GM21825 (cell line): Measurements from ENCODE around the gene IL17RA.
"Not testable (repeated sequence)": the region's sequence is repeated elsewhere in the genome, so short reads cannot be mapped to it uniquely, and the experiment has no call there.

ENCODE experiments used
- ATAC-seq: cut with Tn5 transposase; IDR thresholded peaks from one replicate; pipeline ENCODE4 v1.9.1; 2021; ENCODE audit warnings: mild to moderate bottlenecking, moderate library complexity; ENCODE audit not compliant: unreplicated experiment

IL17RA gene

GRCh38 chr22:17118342-17118741 is 33.5 kb downstream of the IL17RA start:
- no peak for ATAC-seq

GRCh38 chr22:17119481-17120202 is 34.8 kb downstream of the IL17RA start:
- no peak for ATAC-seq

- ATAC-seq, result no peak
These were observed 35.5 kb downstream of the IL17RA start for GRCh38 chr22:17120281-17120680.

- no peak for ATAC-seq
These were observed 36.0 kb downstream of the IL17RA start for GRCh38 chr22:17120711-17121232.

- no peak for ATAC-seq
These were observed 36.7 kb downstream of the IL17RA start, which contains the start of gene TMEM121B for GRCh38 chr22:17121233-17122195. Gene TMEM121B (minus strand): TSS chr22:17121360. CDS start chr22:17121127, 233 bp downstream.

- no peak for ATAC-seq
These were observed 45.4 kb downstream of the IL17RA start for GRCh38 chr22:17130199-17130598.

GRCh38 chr22:17131686-17132085 is 46.9 kb downstream of the IL17RA start:
- ATAC-seq, result no peak

- no peak for ATAC-seq
These were observed 47.3 kb downstream of the IL17RA start for GRCh38 chr22:17132112-17132511.

GRCh38 chr22:17133137-17133536 is 48.3 kb downstream of the IL17RA start:
- no peak for ATAC-seq

GRCh38 chr22:17135153-17135760 is 50.5 kb downstream of the IL17RA start:
- no peak for ATAC-seq

GRCh38 chr22:17137170-17137569 is 52.4 kb downstream of the IL17RA start:
- no peak for ATAC-seq

- no peak for ATAC-seq
These were observed 53.1 kb downstream of the IL17RA start for GRCh38 chr22:17137861-17138425.

GRCh38 chr22:17138513-17138912 is 53.7 kb downstream of the IL17RA start:
- no peak for ATAC-seq

GRCh38 chr22:17140022-17140421 is 55.2 kb downstream of the IL17RA start:
- no peak for ATAC-seq

GRCh38 chr22:17140826-17141766 is 56.3 kb downstream of the IL17RA start:
- no peak for ATAC-seq

GRCh38 chr22:17143101-17143500 is 58.3 kb downstream of the IL17RA start:
- no peak for ATAC-seq

- no peak for ATAC-seq
These were observed 59.0 kb downstream of the IL17RA start for GRCh38 chr22:17143826-17144225.

GRCh38 chr22:17145021-17145680 is 60.4 kb downstream of the IL17RA start:
- ATAC-seq, result no peak

- not testable (repeated sequence) for ATAC-seq
These were observed 62.7 kb downstream of the IL17RA start for GRCh38 chr22:17147458-17147857.
